T-helper 17 cell (primary cell): Measurements from ENCODE around the gene ALG1L2. TPM values are rescaled to one million over a fixed set of nuclear protein-coding genes. Genes with fewer than 3 reads are reported as not detected.
"Not testable (repeated sequence)": the region's sequence is repeated elsewhere in the genome, so short reads cannot be mapped to it uniquely, and the experiment has no call there.

Source experiments
- ATAC-seq: fragments of 150-1000 bp; cut with Tn5 transposase; 2 replicates; pipeline ENCODE4 v1.10.0; 2021; ENCODE audit warnings: mild to moderate bottlenecking, moderate library complexity
- DNase-seq, 3 donors: peaks; one replicate each; pipeline versions ENCODE4 v3.0.0 to v3.0.0-alpha.2; 2020 to 2021
- H3K9me3 ChIP-seq: one replicate; pipeline ENCODE4 v1.7.0; 2013; ENCODE audit warnings: low read length, mild to moderate bottlenecking; ENCODE audit not compliant: control insufficient read depth, poor library complexity, severe bottlenecking
- H3K27ac Mint-ChIP-seq: one replicate; pipeline ENCODE4 v1.8.0; 2022; ENCODE audit warnings: mild to moderate bottlenecking, moderate library complexity, mixed read lengths
- H3K27me3 Mint-ChIP-seq: one replicate; pipeline ENCODE4 v1.8.0; 2022; ENCODE audit warnings: mixed read lengths
- H3K36me3 Mint-ChIP-seq: one replicate; pipeline ENCODE4 v1.8.0; 2022; ENCODE audit warnings: low read depth, mixed read lengths
- H3K4me1 Mint-ChIP-seq: one replicate; pipeline ENCODE4 v1.8.0; 2022; ENCODE audit warnings: mild to moderate bottlenecking, mixed read lengths
- H3K4me3 Mint-ChIP-seq: one replicate; pipeline ENCODE4 v1.8.0; 2022; ENCODE audit warnings: mild to moderate bottlenecking, moderate library complexity, mixed read lengths
- total RNA-seq, 4 donors: library from RNA in 2 of 4; stranded (reverse) in 2 of 4; gene quantifications; one replicate each; pipeline ENCODE4 v1.2.3 and lab custom pipeline; 2022 to 2026

Gene ALG1L2
- total RNA-seq, 2 donors from 2014 or later: 1.0 to 1.9 TPM

DNA sequence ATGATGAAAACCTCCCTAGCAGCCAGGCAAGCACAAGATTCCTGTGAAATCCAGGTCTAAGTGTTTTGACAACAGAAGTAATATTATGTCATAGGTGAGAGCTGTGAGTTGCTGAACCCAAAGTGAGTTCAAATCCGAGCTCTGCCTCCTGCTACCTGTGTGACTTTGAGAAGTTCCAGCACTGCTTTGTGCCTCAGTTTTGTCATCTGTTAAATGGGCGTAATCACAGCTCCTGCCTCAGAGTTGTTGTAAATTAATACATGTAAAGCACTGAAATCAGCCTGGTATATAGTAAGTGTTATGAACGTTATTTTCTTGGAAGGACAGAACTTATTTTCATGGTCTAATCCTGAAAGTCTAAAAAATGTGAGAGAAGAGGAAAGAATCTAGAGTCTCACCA lies 38.7 kb downstream of the ALG1L2 start:
- ATAC-seq, H3K27ac Mint-ChIP-seq, H3K36me3 Mint-ChIP-seq, DNase-seq, H3K4me1 Mint-ChIP-seq, H3K4me3 Mint-ChIP-seq, H3K9me3 ChIP-seq, H3K27me3 Mint-ChIP-seq: not testable (repeated sequence)

DNA sequence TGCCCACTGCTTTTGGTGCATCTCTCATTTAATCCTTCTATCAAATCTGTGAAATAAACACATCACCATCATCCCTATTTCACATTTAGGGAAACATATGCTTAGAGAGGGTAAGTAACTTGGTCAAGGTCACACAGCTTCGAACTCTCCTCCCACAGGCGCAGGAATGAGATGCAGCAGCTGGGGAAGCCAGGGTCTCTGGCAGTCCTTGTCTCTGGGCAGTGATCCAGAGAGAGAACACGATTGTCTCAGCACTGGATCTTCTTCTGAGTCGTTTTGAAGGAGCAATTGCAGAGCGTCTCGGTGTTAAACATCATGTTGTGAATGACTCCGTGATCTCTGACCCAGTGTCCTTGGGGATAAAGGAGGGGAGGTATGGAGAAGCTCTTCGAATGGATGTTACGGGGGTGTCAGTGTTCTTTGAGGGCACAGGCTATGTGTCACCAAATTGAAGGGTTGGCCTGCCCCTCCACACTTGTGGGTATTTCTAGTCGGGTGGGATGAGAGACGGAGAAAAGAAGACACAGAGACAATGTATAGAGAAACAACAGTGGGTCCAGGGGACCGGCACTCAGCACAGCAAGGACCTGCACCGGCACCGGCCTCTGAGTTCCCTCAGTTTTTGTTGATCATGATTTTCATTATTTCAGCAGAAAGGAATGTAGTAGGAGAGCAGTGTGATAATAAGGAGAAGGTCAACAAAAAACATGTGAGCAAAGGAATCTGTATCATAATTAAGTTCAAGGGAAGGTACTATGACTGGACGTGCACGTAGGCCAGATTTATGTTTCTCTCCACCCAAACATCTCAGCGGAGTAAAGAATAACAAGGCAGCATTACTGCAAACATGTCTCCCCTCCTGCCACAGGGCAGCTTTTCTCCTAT lies 41.5 kb downstream of the ALG1L2 start:
- H3K27ac Mint-ChIP-seq, H3K4me3 Mint-ChIP-seq, H3K9me3 ChIP-seq, H3K27me3 Mint-ChIP-seq, H3K36me3 Mint-ChIP-seq, H3K4me1 Mint-ChIP-seq, DNase-seq, ATAC-seq: not testable (repeated sequence)

DNA sequence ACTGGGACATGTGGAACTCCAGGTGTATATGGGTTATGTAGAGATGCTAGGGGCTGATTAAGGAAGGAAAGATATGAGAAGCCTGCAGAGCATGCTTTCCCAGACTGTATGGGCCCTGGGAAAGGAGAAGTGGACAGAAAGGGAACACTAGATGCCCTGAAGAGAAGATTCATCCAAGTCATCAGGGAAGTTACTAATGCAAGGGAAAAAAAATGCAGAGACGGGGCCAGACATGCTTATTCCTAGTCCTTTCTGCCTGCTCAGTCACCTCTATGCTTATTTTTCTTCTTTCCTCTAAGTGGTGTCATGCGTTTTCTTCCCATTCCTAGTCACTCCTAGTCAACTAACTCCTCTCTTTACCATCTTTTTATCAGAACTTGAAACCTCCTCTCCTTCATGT lies 43.8 kb downstream of the ALG1L2 start:
- H3K4me1 Mint-ChIP-seq, H3K27ac Mint-ChIP-seq, H3K36me3 Mint-ChIP-seq, H3K4me3 Mint-ChIP-seq, H3K9me3 ChIP-seq, ATAC-seq, DNase-seq, H3K27me3 Mint-ChIP-seq: not testable (repeated sequence)

DNA sequence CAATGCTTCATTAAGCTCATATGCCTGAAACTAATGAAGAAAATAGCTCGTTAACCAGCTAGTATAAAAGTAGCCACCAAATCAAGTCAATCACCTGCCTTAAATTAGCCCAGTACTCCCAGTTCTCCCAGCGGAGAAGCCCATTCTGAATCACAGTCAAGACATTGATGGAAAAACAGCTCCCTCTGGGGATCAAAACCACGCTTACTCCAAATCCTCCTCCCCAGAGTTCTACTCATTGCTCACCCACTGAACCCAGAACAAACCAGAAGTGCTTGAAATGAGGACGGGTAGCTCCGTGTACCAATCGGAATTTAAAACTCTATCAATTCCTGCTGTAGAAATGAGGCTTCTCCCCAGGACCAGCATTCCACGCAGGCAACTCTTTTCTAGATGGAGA lies 54.7 kb downstream of the ALG1L2 start:
- H3K27me3 Mint-ChIP-seq: peaks cover 31% of the 10 kb centered on the region
- H3K27ac Mint-ChIP-seq, H3K4me3 Mint-ChIP-seq, ATAC-seq, H3K4me1 Mint-ChIP-seq, DNase-seq, H3K9me3 ChIP-seq, H3K36me3 Mint-ChIP-seq: not testable (repeated sequence)

DNA sequence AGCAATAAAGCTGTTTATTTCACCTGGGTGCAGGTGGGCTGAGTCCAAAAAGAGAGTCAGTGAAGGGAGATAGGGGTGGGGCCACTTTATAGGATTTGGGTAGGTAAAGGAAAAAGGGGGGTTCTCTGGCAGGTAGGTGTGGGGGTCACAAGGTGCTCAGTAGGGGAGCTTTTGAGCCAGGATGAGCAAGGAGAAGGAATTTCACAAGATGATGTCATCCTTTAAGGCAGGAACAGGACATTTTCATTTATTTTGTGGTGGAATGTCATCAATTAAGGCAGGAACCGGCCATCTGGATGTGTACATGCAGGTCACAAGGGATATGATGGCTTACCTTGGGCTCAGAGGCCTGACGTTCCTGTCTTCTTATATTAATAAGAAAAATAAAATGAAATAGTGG lies 56.1 kb downstream of the ALG1L2 start:
- not testable (repeated sequence) for DNase-seq, ATAC-seq, H3K4me3 Mint-ChIP-seq, H3K9me3 ChIP-seq, H3K4me1 Mint-ChIP-seq, H3K36me3 Mint-ChIP-seq, H3K27ac Mint-ChIP-seq
- H3K27me3 Mint-ChIP-seq: peaks cover 23% of the 10 kb centered on the region

DNA sequence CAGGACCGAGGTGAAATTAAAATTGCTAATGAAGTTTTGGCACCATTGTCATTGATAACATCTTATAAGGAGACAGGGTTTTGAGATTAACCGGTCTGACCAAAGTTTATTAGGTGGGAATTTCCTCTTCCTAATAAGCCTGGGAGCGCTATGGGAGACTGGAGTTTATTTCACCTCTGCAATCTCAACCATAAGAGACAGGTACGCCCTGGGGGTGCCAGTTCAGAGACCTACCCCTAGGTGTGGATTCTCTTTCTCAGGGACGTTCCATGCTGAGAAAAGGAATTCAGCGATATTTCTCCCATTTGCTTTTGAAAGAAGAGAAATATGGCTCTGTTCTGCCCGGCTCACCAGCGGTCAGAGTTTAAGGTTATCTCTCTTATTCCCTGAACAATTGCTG lies 57.4 kb downstream of the ALG1L2 start:
- not testable (repeated sequence) for ATAC-seq, H3K36me3 Mint-ChIP-seq, H3K4me1 Mint-ChIP-seq, DNase-seq, H3K4me3 Mint-ChIP-seq, H3K27ac Mint-ChIP-seq, H3K9me3 ChIP-seq
- H3K27me3 Mint-ChIP-seq: peaks cover 23% of the 10 kb centered on the region

DNA sequence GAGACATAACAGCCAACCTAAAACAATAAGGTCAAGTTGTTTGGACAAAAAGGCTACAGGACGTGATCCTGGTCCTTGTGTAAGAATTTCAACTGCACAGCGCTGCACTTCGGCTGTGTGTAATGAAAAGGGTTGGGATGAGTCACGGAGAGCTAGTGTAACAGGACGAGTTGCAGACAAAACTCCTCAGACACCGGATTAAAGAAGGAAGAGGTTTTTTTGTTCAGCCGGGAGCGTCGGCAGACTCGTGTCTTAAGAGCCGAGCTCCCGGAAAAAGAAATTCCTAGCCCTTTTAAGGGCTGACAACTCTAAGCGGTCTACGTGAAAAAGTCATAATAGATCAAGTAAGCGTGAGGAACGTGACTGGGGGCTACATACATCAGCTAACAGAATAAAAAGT lies 59.1 kb downstream of the ALG1L2 start:
- H3K4me3 Mint-ChIP-seq, ATAC-seq, H3K27ac Mint-ChIP-seq, H3K4me1 Mint-ChIP-seq, H3K9me3 ChIP-seq, DNase-seq, H3K36me3 Mint-ChIP-seq: not testable (repeated sequence)
- peaks cover 23% of the 10 kb centered on the region for H3K27me3 Mint-ChIP-seq

DNA sequence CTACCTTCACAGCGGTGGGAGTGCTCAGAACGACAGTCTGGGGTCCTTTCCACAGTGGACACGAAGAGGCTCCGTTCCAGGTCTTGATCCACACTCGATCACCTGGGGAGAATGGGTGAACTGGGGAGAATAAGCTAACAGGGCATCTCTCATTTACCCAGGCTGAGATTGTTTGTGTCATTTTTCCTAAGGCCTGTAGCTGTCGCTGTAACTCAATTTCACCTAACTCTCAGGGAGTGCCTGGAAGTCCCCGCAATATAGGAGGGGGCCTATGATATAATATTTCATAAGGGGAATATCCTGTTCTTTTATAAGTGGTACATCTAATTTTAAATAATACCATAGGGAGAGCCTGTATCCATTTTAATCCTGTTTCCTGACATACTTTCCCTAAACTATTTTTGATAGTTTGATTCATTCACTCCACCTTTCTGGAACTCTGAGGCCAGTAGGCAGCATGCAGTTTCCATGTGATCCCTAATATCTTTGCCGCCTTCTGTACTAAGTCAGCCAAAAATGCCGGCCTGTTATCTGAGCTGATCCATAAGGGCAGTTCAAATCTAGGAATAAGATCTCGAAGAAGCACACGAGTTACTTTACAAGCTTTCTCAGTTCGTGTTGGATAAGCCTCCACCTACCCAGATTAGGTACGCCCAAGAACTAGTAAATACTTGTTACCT lies 62.2 kb downstream of the ALG1L2 start:
- DNase-seq, H3K27me3 Mint-ChIP-seq, H3K27ac Mint-ChIP-seq, ATAC-seq, H3K9me3 ChIP-seq, H3K4me1 Mint-ChIP-seq, H3K36me3 Mint-ChIP-seq, H3K4me3 Mint-ChIP-seq: not testable (repeated sequence)

DNA sequence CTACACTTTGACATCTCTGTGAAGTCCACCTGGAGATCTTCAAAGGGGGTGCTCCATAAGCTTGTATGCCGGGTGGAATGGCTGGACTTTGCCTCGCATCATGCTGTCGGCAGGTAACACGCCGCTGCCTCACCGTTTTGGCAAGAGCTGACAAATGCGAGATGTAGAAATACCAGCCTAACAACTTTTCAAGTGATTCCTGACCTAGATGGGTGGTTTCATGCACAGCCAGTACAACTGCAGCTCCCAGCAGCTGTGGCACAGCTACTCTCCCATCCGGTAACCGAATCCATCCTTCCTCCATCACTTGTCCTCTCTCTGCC lies 62.7 kb downstream of the ALG1L2 start:
- not testable (repeated sequence) for H3K4me3 Mint-ChIP-seq, H3K9me3 ChIP-seq, DNase-seq, H3K4me1 Mint-ChIP-seq, H3K27me3 Mint-ChIP-seq, H3K27ac Mint-ChIP-seq, H3K36me3 Mint-ChIP-seq, ATAC-seq

DNA sequence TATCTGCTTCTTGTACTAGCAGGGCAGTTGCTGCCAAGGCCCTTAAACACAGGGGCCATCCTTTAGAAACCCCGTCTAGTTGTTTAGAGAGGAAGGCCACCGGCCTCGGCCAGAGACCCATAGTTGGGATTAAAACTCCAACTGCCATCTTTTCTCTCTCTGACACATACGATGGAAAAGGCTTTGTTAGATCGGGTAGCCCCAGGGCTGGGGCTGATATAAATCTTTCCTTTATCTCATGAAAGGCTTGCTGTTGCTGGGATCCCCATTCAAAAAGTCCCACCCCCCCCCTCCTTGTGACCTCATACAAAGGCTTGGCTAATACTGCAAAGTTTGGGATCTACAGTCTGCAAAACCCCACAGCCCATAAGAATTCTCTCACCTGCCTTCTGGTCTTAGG lies 63.8 kb downstream of the ALG1L2 start:
- H3K27me3 Mint-ChIP-seq, H3K4me1 Mint-ChIP-seq, H3K4me3 Mint-ChIP-seq, H3K9me3 ChIP-seq, H3K27ac Mint-ChIP-seq, DNase-seq, H3K36me3 Mint-ChIP-seq, ATAC-seq: not testable (repeated sequence)

DNA sequence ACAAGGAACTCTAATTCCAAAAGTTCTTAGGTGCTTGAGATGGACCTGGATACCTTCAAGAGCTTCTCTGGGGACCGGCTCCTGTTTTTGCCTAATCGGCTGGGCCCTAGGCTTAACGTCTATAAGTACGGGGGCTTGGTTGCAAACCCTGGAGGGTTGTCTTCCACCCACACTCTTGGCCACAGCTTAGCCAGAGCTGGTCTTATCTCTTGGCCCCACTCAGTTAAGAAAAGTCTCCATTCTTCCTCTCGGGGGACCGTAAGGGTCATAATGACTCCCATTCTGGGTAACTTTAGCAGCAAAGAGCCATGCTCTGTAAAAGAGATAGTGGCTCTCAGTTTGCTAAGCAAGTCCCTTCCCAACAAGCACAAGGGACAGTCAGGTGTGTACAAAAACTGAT lies 64.8 kb downstream of the ALG1L2 start:
- not testable (repeated sequence) for H3K4me1 Mint-ChIP-seq, H3K9me3 ChIP-seq, DNase-seq, ATAC-seq, H3K27ac Mint-ChIP-seq, H3K36me3 Mint-ChIP-seq, H3K4me3 Mint-ChIP-seq, H3K27me3 Mint-ChIP-seq
